ENCODE data around the gene SLAMF8. TPM values are rescaled to one million over a fixed set of nuclear protein-coding genes. Genes with fewer than 3 reads are reported as not detected.

Gene SLAMF8
- total and polyA plus RNA-seq, 2 of the 8 experiments (the other 6 are each of a cell fraction or from before 2014, with no cell fraction given) = not detected

DNA sequence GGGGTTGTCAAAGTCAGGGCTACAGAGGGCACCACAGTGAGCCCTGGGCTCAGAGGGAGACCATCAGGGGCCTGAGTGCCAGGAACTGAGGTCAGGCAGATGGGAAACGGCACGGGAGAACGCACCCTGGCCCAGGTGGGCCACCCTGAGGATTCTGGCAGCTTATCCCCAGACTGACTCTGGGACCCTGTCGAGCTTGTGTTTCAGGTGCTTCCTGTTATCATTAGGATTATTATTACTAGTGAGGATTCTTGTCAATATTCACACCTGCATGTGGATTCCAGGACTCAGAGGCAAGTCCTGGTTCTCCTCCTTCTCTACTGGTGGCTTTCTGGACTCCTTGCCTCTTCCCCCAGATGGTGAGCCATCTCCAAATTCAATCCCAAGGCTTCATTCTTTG is 20.6 kb downstream of the SLAMF8 start:
- Histone ChIP-seq H3K9me3 (ENCODE audit: insufficient read depth in 2 of 2, low read depth in 1 of 2, low read length in 1 of 2) (no peaks in the 10 kb centered on the region), H4K91ac (replicated peaks; ENCODE audit: insufficient read length, low read length) (no peak overlapping the region), H3K23me2 (ENCODE audit: low read depth, low read length) (no peaks in the 10 kb centered on the region; the same call in 1 of the 2 replicates), H3K4me3 (ENCODE audit: extremely low read depth in 1 of 4, insufficient read depth in 2 of 4, low read depth in 3 of 4, low read length in 4 of 4) (no peak overlapping the region), H3K79me2 (ENCODE audit: control insufficient read depth in 1 of 2, insufficient read depth in 2 of 2, low read length in 2 of 2) (no peaks in the 10 kb centered on the region), H3K9ac (replicated peaks in 1 of 4; ENCODE audit: extremely low read depth in 1 of 4, low read depth in 3 of 4, low read length in 3 of 4) (no peak overlapping the region), H4K8ac (ENCODE audit: extremely low read depth, insufficient read depth, low read length) (no peak overlapping the region), H2BK20ac (ENCODE audit: low read length) (no peak overlapping the region), H3K4ac (replicated peaks; ENCODE audit: insufficient read length, low read depth, low read length) (no peak overlapping the region), H3K79me1 (ENCODE audit: low read depth, low read length) (no peaks in the 10 kb centered on the region), H2BK120ac (replicated peaks; ENCODE audit: low read depth, low read length) (no peak overlapping the region), H4K20me1 (replicated peaks in 1 of 2; ENCODE audit: control insufficient read depth in 1 of 2, insufficient read depth in 2 of 2, low read length in 2 of 2) (peaks cover 0 to 2% of the 10 kb centered on the region in 2 experiments), H2BK5ac (ENCODE audit: low read depth, low read length) (no peak overlapping the region), H3K4me1 (replicated peaks in 1 of 4; ENCODE audit: control insufficient read depth in 3 of 4, insufficient read depth in 4 of 4, low read length in 3 of 4) (no peaks in the 10 kb centered on the region; a peak in 1 of 7 replicates), H3K27me3 (replicated peaks in 1 of 4; ENCODE audit: control insufficient read depth in 3 of 4, extremely low read depth in 1 of 4, insufficient read depth in 3 of 4, low read length in 3 of 4) (0 out of 7 replicates have a peak, but pooled peaks cover 0 to 2% (median 0%) of the 10 kb centered on the region in 4 experiments), H2BK15ac (ENCODE audit: low read length) (no peak overlapping the region), H4K5ac (ENCODE audit: insufficient read length, low read depth, low read length) (no peak overlapping the region), H3K18ac (ENCODE audit: extremely low read depth, low read length) (no peak overlapping the region), H3K56ac (replicated peaks; ENCODE audit: insufficient read length, low read depth, low read length) (no peak overlapping the region), H3K14ac (ENCODE audit: insufficient read length) (no peak overlapping the region), H3K27ac (ENCODE audit: low read depth, low read length) (no peak overlapping the region), H2BK12ac (ENCODE audit: low read depth, low read length) (no peak overlapping the region), H3K4me2 (ENCODE audit: insufficient read depth in 1 of 2, low read depth in 2 of 2, low read length in 2 of 2) (no peak overlapping the region), H2AFZ (ENCODE audit: low read length) (no peak overlapping the region), H2AK5ac (ENCODE audit: low read depth, low read length) (no peak overlapping the region), H3K36me3 (ENCODE audit: control insufficient read depth in 2 of 4, insufficient read depth in 4 of 4, low read length in 3 of 4) (no peaks in the 10 kb centered on the region), H3K23ac (ENCODE audit: insufficient read length) (no peak overlapping the region)
- ChIA-PET POLR2A (ENCODE audit: partially characterized antibody) (no interaction called here), CTCF (ENCODE audit: partially characterized antibody) (interaction anchor here (0.5 to 8.0 kb wide), 10 partner anchors 11 to 160 kb away, joined by 3 to 107 read pairs (median 4); no protein-coding TSS in a partner anchor)
- TF ChIP-seq CREB1 (IDR thresholded peaks at IDR 0.05) = no peak
- TF ChIP-seq JUND (IDR thresholded peaks at IDR 0.05; ENCODE audit: low read length) = no peak
- TF ChIP-seq, protein P1, sequence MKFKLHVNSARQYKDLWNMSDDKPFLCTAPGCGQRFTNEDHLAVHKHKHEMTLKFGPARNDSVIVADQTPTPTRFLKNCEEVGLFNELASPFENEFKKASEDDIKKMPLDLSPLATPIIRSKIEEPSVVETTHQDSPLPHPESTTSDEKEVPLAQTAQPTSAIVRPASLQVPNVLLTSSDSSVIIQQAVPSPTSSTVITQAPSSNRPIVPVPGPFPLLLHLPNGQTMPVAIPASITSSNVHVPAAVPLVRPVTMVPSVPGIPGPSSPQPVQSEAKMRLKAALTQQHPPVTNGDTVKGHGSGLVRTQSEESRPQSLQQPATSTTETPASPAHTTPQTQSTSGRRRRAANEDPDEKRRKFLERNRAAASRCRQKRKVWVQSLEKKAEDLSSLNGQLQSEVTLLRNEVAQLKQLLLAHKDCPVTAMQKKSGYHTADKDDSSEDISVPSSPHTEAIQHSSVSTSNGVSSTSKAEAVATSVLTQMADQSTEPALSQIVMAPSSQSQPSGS (IDR thresholded peaks at IDR 0.05; ENCODE audit: low read length) = no peak
- no peak for TF ChIP-seq EP300 (IDR thresholded peaks at IDR 0.05; ENCODE audit: borderline replicate concordance in 1 of 2, low read depth in 2 of 2, low read length in 2 of 2)
- TF ChIP-seq TBP (IDR thresholded peaks at IDR 0.05; ENCODE audit: low read depth, low read length) = no peak
- no peak for TF ChIP-seq HDAC6 (IDR thresholded peaks at IDR 0.05; ENCODE audit: low read depth, low read length)
- no peak for TF ChIP-seq NANOG (IDR thresholded peaks at IDR 0.05; ENCODE audit: insufficient read depth, low read depth, low read length, poor library complexity, severe bottlenecking)
- TF ChIP-seq BRCA1 (IDR thresholded peaks at IDR 0.05; ENCODE audit: low read depth, low read length) = no peak
- TF ChIP-seq RFX5 (IDR thresholded peaks at IDR 0.05; ENCODE audit: borderline replicate concordance, low read depth, low read length) = no peak
- no peak for TF ChIP-seq POLR2A (IDR thresholded peaks at IDR 0.05; ENCODE audit: control extremely low read depth in 1 of 2, low read depth in 2 of 2, low read length in 2 of 2)
- no peak for TF ChIP-seq KDM5A (IDR thresholded peaks at IDR 0.05; ENCODE audit: low read length)
- no peak for TF ChIP-seq RXRA (IDR thresholded peaks at IDR 0.05; ENCODE audit: insufficient read depth, low read depth, low read length)
- no peak for TF ChIP-seq SIRT6 (IDR thresholded peaks at IDR 0.05; ENCODE audit: low read length)
- DNase-seq (ENCODE audit: low read depth in 1 of 2, low spot score in 2 of 2) (no peak), FAIRE-seq (no peak)
- 68% methylated on average over 4 of the region's 4 CpGs; no CpG with 5 or more reads in 1 of the 2 experiments for WGBS, 2 experiments (ENCODE audit: extremely low coverage in 1 of 2, insufficient coverage in 1 of 2, insufficient read length in 1 of 2, insufficient replicate concordance in 2 of 2, low coverage in 1 of 2, low lambda C conversion rate in 2 of 2, missing lambda C conversion rate in 1 of 2)
